Frontal cortex (tissue), 4 donors: ENCODE measurements around the gene KIAA0753. TPM values are rescaled to one million over a fixed set of nuclear protein-coding genes. Genes with fewer than 3 reads are reported as not detected.

Experiments
- DNase-seq, 2 donors: peaks; one replicate each; pipeline ENCODE4 v3.0.0; 2012; ENCODE audit warnings: low spot score in 2 of 2
- FAIRE-seq: peaks from 2 replicates; lab custom pipeline; 2012; peaks lifted over from hg19 to GRCh38; lab: Jason Lieb, UNC
- small RNA-seq: library from RNA; depleted of rRNA; stranded (forward); fragments of <200 nt; gene quantifications from one replicate; pipeline ENCODE3, GENCODE V24; 2014
- total RNA-seq: library from RNA; depleted of rRNA; stranded (reverse); fragments of >200 nt; gene quantifications from one replicate; pipeline ENCODE4 v1.2.3, GENCODE V29; 2014
- donor health status: control.
- donor health status: control.
- donor health status: control.

The KIAA0753 gene
- total RNA-seq, 1 donor from 2014 or later, result 26.5 TPM

GRCh38 chr17:6534846-6535514, 105.5 kb downstream of the KIAA0753 start:
- DNase-seq (no peak), FAIRE-seq (no peak)

- FAIRE-seq (no peak), DNase-seq (no peak)
Measured at GRCh38 chr17:6532441-6532885, 108.0 kb downstream of the KIAA0753 start.

- DNase-seq (no peak), FAIRE-seq (no peak)
Measured at GRCh38 chr17:6531575-6531974, 108.9 kb downstream of the KIAA0753 start.

GRCh38 chr17:6530324-6530920, 110.1 kb downstream of the KIAA0753 start:
- DNase-seq, result no peak
- no peak for FAIRE-seq

GRCh38 chr17:6528557-6528956, 112.0 kb downstream of the KIAA0753 start:
- DNase-seq, result no peak
- FAIRE-seq, result no peak

Small RNAs within 50 kb of the gene (small RNA-seq; reads per million reads assigned to genes)
- gene MIR4520-1 (not detected), gene RNA5SP435 (0.10 reads per million)

Other genes with a start within 250 kb of the KIAA0753 start
- gene AIPL1, start 205.6 kb downstream of the KIAA0753 start, total RNA-seq, result not detected
- 4.1 TPM for gene PIMREG, start 196.3 kb downstream of the KIAA0753 start, total RNA-seq
- 10.6 TPM for gene PITPNM3, start 84.2 kb downstream of the KIAA0753 start, total RNA-seq
- 26.9 TPM for gene TXNDC17, start 349 bp upstream of the KIAA0753 start, total RNA-seq
- gene MED31, start 10.9 kb upstream of the KIAA0753 start, total RNA-seq, result 19.2 TPM
- gene C17orf100, start 11.1 kb upstream of the KIAA0753 start, total RNA-seq, result 2.9 TPM
- gene SLC13A5, start 72.7 kb upstream of the KIAA0753 start, total RNA-seq, result 0.41 TPM
- 2.0 TPM for gene XAF1, start 115.3 kb upstream of the KIAA0753 start, total RNA-seq
- not detected for gene FBXO39, start 135.5 kb upstream of the KIAA0753 start, total RNA-seq
- 0.41 TPM for gene TEKT1, start 191.0 kb upstream of the KIAA0753 start, total RNA-seq